Measurements from ENCODE around the gene ABCB11. TPM values are rescaled to one million over a fixed set of nuclear protein-coding genes. Genes with fewer than 3 reads are reported as not detected.
"Not testable (repeated sequence)": the region's sequence is repeated elsewhere in the genome, so short reads cannot be mapped to it uniquely, and the experiment has no call there.

ABCB11 gene
- total and polyA plus RNA-seq, 2 of the 4 experiments (the other 2 are of a cell fraction), result not detected

- no peak overlapping the region for H3K4ac ChIP-seq (ENCODE audit: low read depth, low read length)
- no peaks in the 10 kb centered on the region for H3K36me3 ChIP-seq (ENCODE audit: control insufficient read depth, insufficient read depth, low read length)
- no peaks in the 10 kb centered on the region for H4K20me1 ChIP-seq (ENCODE audit: insufficient read depth, low read length)
- no peak for DNase-seq
- no peak overlapping the region for H2BK120ac ChIP-seq (ENCODE audit: low read depth, low read length)
- H3K9ac ChIP-seq (ENCODE audit: low read depth, low read length), result no peak overlapping the region
- WGBS, 2 experiments (ENCODE audit: extremely low coverage in 2 of 2, insufficient read length in 1 of 2), result no CpG with 5 or more reads among the region's 6 CpGs
- H3K27ac ChIP-seq (ENCODE audit: insufficient read depth, low read length), result no peak overlapping the region
- no peak overlapping the region for H3K4me2 ChIP-seq (ENCODE audit: low read depth, low read length)
- H4K5ac ChIP-seq (ENCODE audit: low read depth, low read length), result no peak overlapping the region
- no peak overlapping the region for H2AFZ ChIP-seq (replicated peaks; ENCODE audit: low read length, poor library complexity)
- no peaks in the 10 kb centered on the region for H3K27me3 ChIP-seq (ENCODE audit: control insufficient read depth, insufficient read depth, low read length)
- H2BK5ac ChIP-seq (ENCODE audit: low read depth, low read length, poor library complexity, severe bottlenecking), result no peak overlapping the region
- in situ Hi-C loops (cut with MboI; ENCODE audit: low sequenced_read_pairs), result no loop called here
- no peaks in the 10 kb centered on the region for H3K79me1 ChIP-seq (ENCODE audit: low read depth in 1 of 2, low read length in 2 of 2)
- TF ChIP-seq MXI1 (IDR thresholded peaks at IDR 0.05; ENCODE audit: borderline replicate concordance, low read depth, low read length), result no peak
- no peak for TF ChIP-seq POLR2A (IDR thresholded peaks at IDR 0.05; ENCODE audit: low read depth, low read length)
- TF ChIP-seq, protein P1, sequence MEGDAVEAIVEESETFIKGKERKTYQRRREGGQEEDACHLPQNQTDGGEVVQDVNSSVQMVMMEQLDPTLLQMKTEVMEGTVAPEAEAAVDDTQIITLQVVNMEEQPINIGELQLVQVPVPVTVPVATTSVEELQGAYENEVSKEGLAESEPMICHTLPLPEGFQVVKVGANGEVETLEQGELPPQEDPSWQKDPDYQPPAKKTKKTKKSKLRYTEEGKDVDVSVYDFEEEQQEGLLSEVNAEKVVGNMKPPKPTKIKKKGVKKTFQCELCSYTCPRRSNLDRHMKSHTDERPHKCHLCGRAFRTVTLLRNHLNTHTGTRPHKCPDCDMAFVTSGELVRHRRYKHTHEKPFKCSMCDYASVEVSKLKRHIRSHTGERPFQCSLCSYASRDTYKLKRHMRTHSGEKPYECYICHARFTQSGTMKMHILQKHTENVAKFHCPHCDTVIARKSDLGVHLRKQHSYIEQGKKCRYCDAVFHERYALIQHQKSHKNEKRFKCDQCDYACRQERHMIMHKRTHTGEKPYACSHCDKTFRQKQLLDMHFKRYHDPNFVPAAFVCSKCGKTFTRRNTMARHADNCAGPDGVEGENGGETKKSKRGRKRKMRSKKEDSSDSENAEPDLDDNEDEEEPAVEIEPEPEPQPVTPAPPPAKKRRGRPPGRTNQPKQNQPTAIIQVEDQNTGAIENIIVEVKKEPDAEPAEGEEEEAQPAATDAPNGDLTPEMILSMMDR (conservative IDR thresholded peaks at IDR 0.05; ENCODE audit: low read depth, low read length), result no peak
- TF ChIP-seq RAD21 (IDR thresholded peaks at IDR 0.05; ENCODE audit: low read length), result no peak
- no peak for TF ChIP-seq FOS (IDR thresholded peaks at IDR 0.05; ENCODE audit: low read depth, low read length)
- TF ChIP-seq RCOR1 (IDR thresholded peaks at IDR 0.05; ENCODE audit: insufficient replicate concordance, low read length), result no peak
- no peak overlapping the region for H3K18ac ChIP-seq (ENCODE audit: low read depth, low read length)
- no peak overlapping the region for H2AK9ac ChIP-seq (replicated peaks; ENCODE audit: low read depth, low read length, poor library complexity)
- no peak overlapping the region for H3K23ac ChIP-seq (ENCODE audit: low read depth, low read length)
- H2BK15ac ChIP-seq (ENCODE audit: low read depth, low read length), result no peak overlapping the region
- no peak overlapping the region for H3K4me3 ChIP-seq (ENCODE audit: insufficient read depth, low read depth, low read length)
- BruUV-seq (replicated peaks), result no TSS peak
- H4K91ac ChIP-seq (ENCODE audit: insufficient read depth, low read depth, low read length), result no peak overlapping the region
- CTCF ChIA-PET, result no interaction called here
- H3K4me1 ChIP-seq (ENCODE audit: control insufficient read depth, insufficient read depth, low read length), result no peaks in the 10 kb centered on the region
- H3K14ac ChIP-seq (replicated peaks; ENCODE audit: low read depth, low read length), result no peak overlapping the region
- intact Hi-C loops (cut with micrococcal nuclease), result loop anchor here (10.0 kb wide), 1 partner anchor 512 kb away; no protein-coding TSS in a partner anchor
- H2BK20ac ChIP-seq (ENCODE audit: low read depth, low read length), result no peak overlapping the region
- ATAC-seq (ENCODE audit: low read depth), result no peak
- H3K56ac ChIP-seq (ENCODE audit: extremely low read depth, insufficient read depth, low read length), result no peak overlapping the region
- no peaks in the 10 kb centered on the region for H3K9me1 ChIP-seq (ENCODE audit: insufficient read depth, low read length)
- POLR2A ChIA-PET (ENCODE audit: unreplicated experiment), result no interaction called here
- no peak overlapping the region for H4K8ac ChIP-seq (ENCODE audit: low read depth in 2 of 2, low read length in 2 of 2)
- H3K9me3 ChIP-seq (ENCODE audit: control insufficient read depth, insufficient read depth, low read length), result 0 out of 2 replicates have a peak, but pooled peaks cover 2% of the 10 kb centered on the region
- no peak overlapping the region for H2AK5ac ChIP-seq (ENCODE audit: low read depth, low read length)
- dilution Hi-C loops (cut with HindIII; ENCODE audit: low sequenced_read_pairs, unreplicated experiment), result no loop called here
Observed at GRCh38 chr2:169012812-169013627, 18.1 kb downstream of the ABCB11 start.

- peak; percentile 29 for DNase-seq
- H4K91ac ChIP-seq (ENCODE audit: insufficient read depth, low read depth, low read length); H3K4me2 ChIP-seq (ENCODE audit: low read depth, low read length); H2AK9ac ChIP-seq (replicated peaks; ENCODE audit: low read depth, low read length, poor library complexity); H4K5ac ChIP-seq (ENCODE audit: low read depth, low read length); H2BK120ac ChIP-seq (ENCODE audit: low read depth, low read length); in situ Hi-C loops (cut with MboI; ENCODE audit: low sequenced_read_pairs); H3K56ac ChIP-seq (ENCODE audit: extremely low read depth, insufficient read depth, low read length); CTCF ChIA-PET; H4K8ac ChIP-seq (ENCODE audit: low read depth in 2 of 2, low read length in 2 of 2); BruUV-seq (replicated peaks); H3K14ac ChIP-seq (replicated peaks; ENCODE audit: low read depth, low read length); H3K27me3 ChIP-seq (ENCODE audit: control insufficient read depth, insufficient read depth, low read length); POLR2A ChIA-PET (ENCODE audit: unreplicated experiment); H4K20me1 ChIP-seq (ENCODE audit: insufficient read depth, low read length); H2AK5ac ChIP-seq (ENCODE audit: low read depth, low read length); H3K18ac ChIP-seq (ENCODE audit: low read depth, low read length); H2BK20ac ChIP-seq (ENCODE audit: low read depth, low read length); H3K27ac ChIP-seq (ENCODE audit: insufficient read depth, low read length); H3K4me3 ChIP-seq (ENCODE audit: insufficient read depth, low read depth, low read length); H3K4me1 ChIP-seq (ENCODE audit: control insufficient read depth, insufficient read depth, low read length); H3K9ac ChIP-seq (ENCODE audit: low read depth, low read length); H3K79me1 ChIP-seq (ENCODE audit: low read depth in 1 of 2, low read length in 2 of 2); H3K36me3 ChIP-seq (ENCODE audit: control insufficient read depth, insufficient read depth, low read length); H3K9me1 ChIP-seq (ENCODE audit: insufficient read depth, low read length); H3K9me3 ChIP-seq (ENCODE audit: control insufficient read depth, insufficient read depth, low read length); H2BK15ac ChIP-seq (ENCODE audit: low read depth, low read length); H3K4ac ChIP-seq (ENCODE audit: low read depth, low read length); ATAC-seq (ENCODE audit: low read depth); H3K23ac ChIP-seq (ENCODE audit: low read depth, low read length); dilution Hi-C loops (cut with HindIII; ENCODE audit: low sequenced_read_pairs, unreplicated experiment); H2BK5ac ChIP-seq (ENCODE audit: low read depth, low read length, poor library complexity, severe bottlenecking); H2AFZ ChIP-seq (replicated peaks; ENCODE audit: low read length, poor library complexity): not testable (repeated sequence)
- intact Hi-C loops (cut with micrococcal nuclease), result loop anchor here (10.0 kb wide), 1 partner anchor 513 kb away; no protein-coding TSS in a partner anchor
- no CpG with 5 or more reads among the region's 5 CpGs for WGBS, 2 experiments (ENCODE audit: extremely low coverage in 2 of 2, insufficient read length in 1 of 2)
Observed at GRCh38 chr2:169012191-169012792, 18.8 kb downstream of the ABCB11 start.

Measured in IMR-90 (cell line).